Activated CD4-positive, alpha-beta T cell treated with anti-CD3 and anti-CD28 coated beads, Interleukin-2, amount 10 ng/mL, durations not matched to agents 24 days and 14 days (primary cell): ENCODE results near the gene IFIT1. TPM values are rescaled to one million over a fixed set of nuclear protein-coding genes. Genes with fewer than 3 reads are reported as not detected.
A peak's percentile ranks its signal among the peaks of the same experiment; 100 is the strongest.
"Not testable (repeated sequence)": the region's sequence is repeated elsewhere in the genome, so short reads cannot be mapped to it uniquely, and the experiment has no call there.

Experiments used
- DNase-seq: peaks from one replicate; pipeline ENCODE4 v3.0.0; 2022
- H3K27ac Mint-ChIP-seq: one replicate; pipeline ENCODE4 v1.8.0; 2022; ENCODE audit warnings: mild to moderate bottlenecking, mixed read lengths
- H3K27me3 Mint-ChIP-seq: one replicate; pipeline ENCODE4 v1.8.0; 2022; ENCODE audit warnings: mixed read lengths
- H3K36me3 Mint-ChIP-seq: one replicate; pipeline ENCODE4 v1.8.0; 2022; ENCODE audit warnings: low read depth, mild to moderate bottlenecking, mixed read lengths
- H3K4me1 Mint-ChIP-seq: one replicate; pipeline ENCODE4 v1.8.0; 2021; ENCODE audit warnings: mixed read lengths
- H3K4me3 Mint-ChIP-seq: one replicate; pipeline ENCODE4 v1.8.0; 2022; ENCODE audit warnings: mild to moderate bottlenecking, moderate library complexity, mixed read lengths
- H3K9me3 Mint-ChIP-seq: one replicate; pipeline ENCODE4 v1.8.0; 2021; ENCODE audit warnings: mixed read lengths
- intact Hi-C: fragments of 100-400 bp; cut with micrococcal nuclease; formaldehyde crosslinking; loops from one replicate; pipeline ENCODE4 v1.15.1; 2023
- total RNA-seq: library from RNA; stranded (reverse); gene quantifications from 2 replicates; pipeline ENCODE4 v1.2.3, GENCODE V29; 2022

Gene IFIT1
- total RNA-seq, 1 donor from 2014 or later: 0.58 TPM

DNA sequence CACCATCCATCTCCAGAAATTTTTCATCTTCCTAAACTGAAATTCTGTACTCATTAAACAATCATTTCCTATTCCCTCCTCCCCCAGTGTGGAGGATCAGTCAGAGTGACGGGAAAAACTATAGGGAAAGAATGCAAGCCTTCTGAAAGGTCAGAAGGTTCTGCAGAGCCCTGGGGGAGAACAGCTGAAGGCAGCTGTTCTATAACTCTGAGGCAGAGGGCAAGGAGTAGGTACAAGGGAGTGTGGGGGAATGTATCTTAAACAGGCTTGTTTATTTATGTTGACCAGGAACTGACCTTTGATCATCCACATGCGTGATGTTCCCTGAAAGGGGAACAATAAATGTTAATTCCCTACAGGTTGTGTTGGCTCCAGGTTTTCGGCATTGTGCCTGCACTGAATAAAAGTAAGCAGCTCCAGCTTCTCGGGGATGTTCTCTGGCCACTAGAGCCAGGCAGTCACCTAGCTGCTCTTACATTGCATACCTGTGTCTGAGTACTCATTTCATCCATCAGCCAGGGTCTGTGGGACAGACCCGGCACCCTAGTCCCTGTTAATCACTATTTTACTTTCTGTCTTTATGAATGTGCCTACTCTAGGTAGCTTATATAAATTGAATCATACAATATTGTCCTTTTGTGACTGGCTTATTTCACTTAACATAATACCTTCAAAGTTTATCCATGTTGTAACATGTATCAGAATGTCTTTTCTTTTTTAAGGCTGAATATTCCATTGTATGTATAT lies 5.8 kb downstream of the IFIT1 start:
- intact Hi-C loops: no loop called here
- peaks cover 43% of the 10 kb centered on the region for H3K36me3 Mint-ChIP-seq
- no peak overlapping the region for H3K4me3 Mint-ChIP-seq
- DNase-seq: no peak
- peaks cover 31% of the 10 kb centered on the region for H3K4me1 Mint-ChIP-seq
- H3K27me3 Mint-ChIP-seq: no peaks in the 10 kb centered on the region
- H3K9me3 Mint-ChIP-seq: peaks cover 7% of the 10 kb centered on the region
- no peak overlapping the region for H3K27ac Mint-ChIP-seq

DNA sequence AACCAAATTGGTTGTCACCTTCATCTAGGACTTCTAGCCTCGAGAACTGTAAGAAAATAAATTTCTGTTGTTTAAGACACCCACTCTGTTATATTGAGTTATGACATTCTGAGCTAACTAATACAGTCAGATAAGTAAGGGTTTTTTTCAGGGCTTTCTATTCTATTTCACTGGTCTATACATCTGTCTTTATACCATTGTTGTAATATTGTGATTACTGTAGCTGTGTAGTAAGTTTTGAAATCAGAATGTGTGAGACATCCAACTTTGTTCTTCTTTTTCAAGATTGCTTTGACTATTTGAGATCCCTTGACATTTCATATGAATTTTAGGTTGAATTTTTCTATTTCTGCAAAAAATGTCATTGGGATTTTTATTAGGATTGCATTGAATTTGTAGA lies 7.5 kb downstream of the IFIT1 start:
- no peak overlapping the region for H3K4me3 Mint-ChIP-seq
- no peaks in the 10 kb centered on the region for H3K27me3 Mint-ChIP-seq
- peaks cover 53% of the 10 kb centered on the region for H3K36me3 Mint-ChIP-seq
- intact Hi-C loops: loop anchor here (1.0 kb wide), 1 partner anchor 14 kb away; the partner anchor contains the start of gene IFIT5
- H3K27ac Mint-ChIP-seq: no peak overlapping the region
- no peak for DNase-seq
- H3K4me1 Mint-ChIP-seq: peaks cover 26% of the 10 kb centered on the region
- H3K9me3 Mint-ChIP-seq: peaks cover 6% of the 10 kb centered on the region

DNA sequence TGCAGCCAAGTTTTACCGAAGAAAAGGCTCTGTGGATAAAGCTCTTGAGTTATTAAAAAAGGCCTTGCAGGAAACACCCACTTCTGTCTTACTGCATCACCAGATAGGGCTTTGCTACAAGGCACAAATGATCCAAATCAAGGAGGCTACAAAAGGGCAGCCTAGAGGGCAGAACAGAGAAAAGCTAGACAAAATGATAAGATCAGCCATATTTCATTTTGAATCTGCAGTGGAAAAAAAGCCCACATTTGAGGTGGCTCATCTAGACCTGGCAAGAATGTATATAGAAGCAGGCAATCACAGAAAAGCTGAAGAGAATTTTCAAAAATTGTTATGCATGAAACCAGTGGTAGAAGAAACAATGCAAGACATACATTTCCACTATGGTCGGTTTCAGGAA lies 10.6 kb downstream of the IFIT1 start:
- DNase-seq: no peak
- no peaks in the 10 kb centered on the region for H3K27me3 Mint-ChIP-seq
- H3K27ac Mint-ChIP-seq: no peak overlapping the region
- no peak overlapping the region for H3K4me3 Mint-ChIP-seq
- peaks cover 9% of the 10 kb centered on the region for H3K9me3 Mint-ChIP-seq
- peaks cover 11% of the 10 kb centered on the region for H3K4me1 Mint-ChIP-seq
- H3K36me3 Mint-ChIP-seq: peaks cover 52% of the 10 kb centered on the region
- intact Hi-C loops: no loop called here

DNA sequence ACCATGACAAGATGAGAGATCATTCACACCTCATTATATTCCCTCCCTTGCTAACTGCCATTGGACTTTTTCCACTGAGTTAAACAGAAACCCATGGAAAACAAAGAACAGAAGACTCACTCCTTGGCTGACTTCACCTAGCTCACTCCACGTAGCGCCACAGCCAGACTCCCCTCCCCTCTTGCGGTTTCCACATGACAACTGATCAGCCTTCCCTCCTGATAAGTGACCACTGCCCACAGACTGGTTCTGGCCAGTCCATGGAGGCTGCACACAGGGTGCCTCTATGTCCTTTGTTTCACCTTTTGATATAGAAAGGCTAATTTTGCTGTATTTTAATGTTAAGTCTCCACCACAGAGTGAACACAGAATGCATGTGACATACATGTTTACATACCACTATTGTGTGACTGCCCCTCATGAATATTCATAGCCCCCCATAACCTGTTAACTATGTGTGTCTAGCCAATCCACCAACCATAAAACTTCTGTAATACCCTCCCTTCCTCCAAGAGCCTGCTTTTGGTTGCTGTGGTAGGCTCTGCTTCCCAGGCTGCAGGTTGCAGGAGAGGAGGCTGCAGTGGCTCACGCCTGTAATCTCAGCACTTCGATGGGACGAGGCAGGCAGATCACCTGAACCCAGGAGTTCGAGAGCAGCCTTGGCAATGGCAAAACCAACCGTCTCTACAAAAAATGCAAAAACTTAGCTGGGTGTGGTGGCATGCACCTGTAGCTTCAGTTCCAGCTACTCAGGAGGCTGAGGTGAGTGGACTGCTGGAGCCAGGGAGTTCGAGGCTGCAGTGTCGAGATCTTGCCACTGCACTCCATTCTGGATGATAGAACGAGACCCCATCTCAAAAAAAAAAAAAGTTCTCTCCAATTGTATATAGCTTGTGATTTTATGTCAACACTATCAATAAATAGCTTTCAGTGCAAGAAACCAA lies 12.0 kb downstream of the IFIT1 start:
- intact Hi-C loops: no loop called here
- Mint-ChIP-seq H3K27me3 (no peaks in the 10 kb centered on the region), H3K27ac (no peak overlapping the region), H3K4me1 (peaks cover 7% of the 10 kb centered on the region), H3K9me3 (peaks cover 9% of the 10 kb centered on the region), H3K4me3 (no peak overlapping the region), H3K36me3 (peaks cover 56% of the 10 kb centered on the region)
- no peak for DNase-seq

DNA sequence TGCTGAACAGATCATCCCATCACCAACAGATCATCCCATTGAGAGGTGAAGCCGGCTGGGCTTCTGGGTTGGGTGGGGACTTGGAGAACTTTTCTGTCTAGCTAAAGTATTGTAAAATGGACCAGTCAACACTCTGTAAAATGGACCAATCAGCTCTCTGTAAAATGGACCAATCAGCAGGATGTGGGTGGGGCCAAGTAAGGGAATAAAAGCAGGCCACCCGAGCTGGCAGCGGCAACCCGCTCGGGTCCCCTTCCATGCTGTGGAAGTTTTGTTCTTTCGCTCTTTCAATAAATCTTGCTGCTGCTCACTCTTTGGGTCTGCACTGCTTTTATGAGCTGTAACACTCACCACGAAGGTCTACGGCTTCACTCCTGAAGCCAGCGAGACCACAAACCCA lies 13.8 kb downstream of the IFIT1 start:
- H3K9me3 Mint-ChIP-seq: not testable (repeated sequence)
- H3K36me3 Mint-ChIP-seq: peaks cover 54% of the 10 kb centered on the region
- peaks cover 14% of the 10 kb centered on the region for H3K4me1 Mint-ChIP-seq

DNA sequence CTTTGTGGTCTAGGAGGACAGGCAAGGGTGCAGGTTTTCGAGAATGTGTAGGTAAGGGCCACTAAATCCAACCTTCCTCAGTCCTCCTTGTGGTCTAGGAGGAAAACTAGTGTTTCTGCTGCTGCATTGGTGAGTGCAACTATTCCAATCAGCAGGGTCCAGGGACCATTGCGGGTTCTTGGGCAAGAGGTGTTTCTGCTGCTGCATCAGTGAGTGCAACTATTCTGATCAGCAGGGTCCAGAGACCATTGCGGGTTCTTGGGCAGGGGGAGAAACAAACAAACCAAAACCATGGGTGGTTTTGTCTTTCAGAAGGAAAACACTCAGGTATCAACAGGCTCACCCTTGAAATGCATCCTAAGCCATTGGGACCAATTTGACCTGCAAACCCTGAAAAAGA lies 15.4 kb downstream of the IFIT1 start:
- H3K4me3 Mint-ChIP-seq, H3K27me3 Mint-ChIP-seq, H3K27ac Mint-ChIP-seq, intact Hi-C loops, DNase-seq: not testable (repeated sequence)
- Mint-ChIP-seq H3K4me1 (peaks cover 18% of the 10 kb centered on the region), H3K9me3 (peaks cover 14% of the 10 kb centered on the region), H3K36me3 (peaks cover 53% of the 10 kb centered on the region)

More for the DNA sequence above, 13.8 kb downstream of the IFIT1 start:
- intact Hi-C loops, H3K27me3 Mint-ChIP-seq, H3K4me3 Mint-ChIP-seq, H3K27ac Mint-ChIP-seq: not testable (repeated sequence)
- DNase-seq: peak; percentile 44

DNA sequence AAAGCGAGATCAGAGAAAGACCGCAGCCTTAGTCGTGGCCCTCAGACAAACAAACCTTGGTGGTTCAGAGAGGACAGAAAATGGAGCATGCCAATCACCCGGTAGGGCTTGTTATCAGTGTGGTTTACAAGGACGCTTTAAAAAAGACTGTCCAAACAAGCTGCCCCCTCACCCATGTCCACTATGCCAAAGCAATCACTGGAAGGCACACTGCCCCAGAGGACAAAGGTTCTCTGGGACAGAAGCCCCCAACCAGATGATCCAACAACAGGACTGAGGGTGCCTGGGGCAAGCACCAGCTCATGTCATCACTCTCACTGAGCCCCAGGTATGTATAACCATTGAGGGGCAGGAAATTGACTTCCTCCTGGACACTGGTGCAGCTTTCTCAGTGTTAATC lies 16.9 kb downstream of the IFIT1 start:
- DNase-seq, H3K27me3 Mint-ChIP-seq, H3K4me3 Mint-ChIP-seq, intact Hi-C loops, H3K27ac Mint-ChIP-seq: not testable (repeated sequence)
- Mint-ChIP-seq H3K4me1 (peaks cover 21% of the 10 kb centered on the region), H3K9me3 (peaks cover 14% of the 10 kb centered on the region), H3K36me3 (peaks cover 42% of the 10 kb centered on the region)

DNA sequence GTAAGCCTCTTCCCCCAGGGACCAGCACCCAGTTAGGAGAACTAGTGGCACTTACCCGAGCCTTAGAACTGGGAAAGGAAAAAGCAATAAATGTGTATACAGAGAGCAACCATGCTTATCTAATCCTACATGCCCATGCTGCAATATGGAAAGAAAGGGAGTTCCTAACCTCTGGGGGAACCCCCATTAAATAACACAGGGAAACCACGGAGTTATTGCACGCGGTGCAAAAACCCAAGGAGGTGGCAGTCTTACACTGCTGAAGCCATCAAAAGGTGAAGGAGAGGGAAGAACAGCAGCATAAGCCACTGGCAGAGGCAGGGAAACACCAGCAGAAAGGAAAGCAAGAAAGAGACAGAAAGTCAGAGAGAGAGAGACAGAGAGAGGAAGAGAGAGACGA lies 18.1 kb downstream of the IFIT1 start:
- H3K27ac Mint-ChIP-seq: peak overlapping the region; percentile 18
- H3K4me3 Mint-ChIP-seq, H3K27me3 Mint-ChIP-seq: not testable (repeated sequence)
- H3K9me3 Mint-ChIP-seq: peaks cover 14% of the 10 kb centered on the region
- H3K4me1 Mint-ChIP-seq: peaks cover 23% of the 10 kb centered on the region
- peak; percentile 57 for DNase-seq
- peaks cover 32% of the 10 kb centered on the region for H3K36me3 Mint-ChIP-seq
- intact Hi-C loops: loop anchor here (5.0 to 10.0 kb wide), 2 partner anchors 406 to 528 kb away; partner anchors contain the start of gene STAMBPL1

DNA sequence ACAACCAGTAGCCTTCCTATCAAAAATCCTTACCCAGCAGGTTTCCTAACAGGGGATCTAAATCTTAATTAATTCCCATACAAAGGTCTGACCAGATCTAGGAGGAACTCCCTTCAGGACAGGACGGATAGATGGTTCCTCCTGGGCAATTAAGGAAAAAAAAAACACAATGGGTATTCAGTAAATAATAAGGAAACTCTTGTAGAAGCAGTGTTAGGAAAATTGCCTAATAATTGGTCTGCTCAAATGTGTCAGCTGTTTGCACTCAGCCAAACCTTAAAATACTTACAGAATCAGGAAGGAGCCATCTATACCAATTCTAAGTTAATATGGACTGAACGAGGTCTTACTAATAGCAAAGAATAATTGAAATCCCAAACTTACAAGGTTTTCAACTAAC lies 18.7 kb downstream of the IFIT1 start:
- H3K27ac Mint-ChIP-seq: not testable (repeated sequence)
- intact Hi-C loops: loop anchor here (5.0 to 10.0 kb wide), 2 partner anchors 406 to 529 kb away; partner anchors contain the start of gene STAMBPL1
- H3K36me3 Mint-ChIP-seq: peaks cover 33% of the 10 kb centered on the region

DNA sequence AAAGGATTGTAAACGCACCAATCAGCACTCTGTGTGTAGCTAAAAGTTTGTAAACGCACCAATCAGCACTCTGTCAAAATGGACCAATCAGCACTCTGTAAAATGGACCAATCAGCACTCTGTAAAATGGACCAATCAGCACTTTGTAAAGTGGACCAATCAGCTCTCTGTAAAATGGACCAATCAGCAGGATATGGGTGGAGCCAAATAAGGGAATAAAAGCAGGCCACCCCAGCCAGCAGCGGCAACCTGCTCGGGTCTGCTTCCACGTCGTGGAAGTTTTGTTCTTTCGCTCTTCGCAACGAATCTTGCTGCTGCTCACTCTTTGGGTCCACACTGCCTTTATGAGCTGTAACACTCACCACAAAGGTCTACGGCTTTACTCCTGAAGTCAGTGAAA lies 19.9 kb downstream of the IFIT1 start:
- Mint-ChIP-seq H3K9me3 (peaks cover 11% of the 10 kb centered on the region), H3K36me3 (peaks cover 30% of the 10 kb centered on the region), H3K4me1 (peaks cover 35% of the 10 kb centered on the region), H3K4me3 (peak overlapping the region; percentile 17)
- intact Hi-C loops: loop anchor here (5.0 to 10.0 kb wide), 2 partner anchors 407 to 530 kb away; partner anchors contain the start of gene STAMBPL1
- DNase-seq: peak; percentile 75
- not testable (repeated sequence) for H3K27me3 Mint-ChIP-seq, H3K27ac Mint-ChIP-seq

More for the DNA sequence above, 18.7 kb downstream of the IFIT1 start:
- not testable (repeated sequence) for DNase-seq, H3K27me3 Mint-ChIP-seq, H3K4me3 Mint-ChIP-seq
- Mint-ChIP-seq H3K9me3 (peaks cover 14% of the 10 kb centered on the region), H3K4me1 (peaks cover 27% of the 10 kb centered on the region)

DNA sequence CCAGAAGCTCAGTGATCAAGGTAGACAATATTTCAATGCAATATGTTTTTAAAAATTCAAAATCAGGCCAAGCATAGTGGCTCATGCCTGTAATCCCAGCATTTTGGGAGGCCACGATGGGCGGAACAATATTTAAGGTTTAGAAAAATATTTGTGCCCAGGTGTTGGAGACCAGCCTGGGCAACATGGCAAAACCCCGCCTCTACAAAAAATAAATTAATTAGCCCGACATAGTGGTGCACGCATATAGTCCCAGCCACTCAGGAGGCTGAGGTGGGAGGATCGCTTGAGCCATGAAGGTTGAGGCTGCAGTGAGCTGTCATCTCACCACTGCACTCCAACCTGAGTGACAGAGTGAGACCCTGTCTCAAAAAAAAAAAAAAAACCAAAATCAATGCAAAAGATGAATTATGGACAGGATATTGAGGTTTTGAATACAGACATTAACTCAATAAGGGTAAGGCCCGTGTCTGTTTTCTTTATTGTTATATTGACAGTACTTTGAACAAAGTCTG lies 21.0 kb downstream of the IFIT1 start:
- Mint-ChIP-seq H3K36me3 (peaks cover 33% of the 10 kb centered on the region), H3K27me3 (no peaks in the 10 kb centered on the region), H3K4me1 (peaks cover 46% of the 10 kb centered on the region), H3K9me3 (peaks cover 5% of the 10 kb centered on the region), H3K27ac (peak overlapping the region; percentile 95), H3K4me3 (peak overlapping the region; percentile 92)
- intact Hi-C loops: loop anchor here (5.0 to 10.0 kb wide), 2 partner anchors 409 to 531 kb away; partner anchors contain the start of gene STAMBPL1
- peak; percentile 58 for DNase-seq

DNA sequence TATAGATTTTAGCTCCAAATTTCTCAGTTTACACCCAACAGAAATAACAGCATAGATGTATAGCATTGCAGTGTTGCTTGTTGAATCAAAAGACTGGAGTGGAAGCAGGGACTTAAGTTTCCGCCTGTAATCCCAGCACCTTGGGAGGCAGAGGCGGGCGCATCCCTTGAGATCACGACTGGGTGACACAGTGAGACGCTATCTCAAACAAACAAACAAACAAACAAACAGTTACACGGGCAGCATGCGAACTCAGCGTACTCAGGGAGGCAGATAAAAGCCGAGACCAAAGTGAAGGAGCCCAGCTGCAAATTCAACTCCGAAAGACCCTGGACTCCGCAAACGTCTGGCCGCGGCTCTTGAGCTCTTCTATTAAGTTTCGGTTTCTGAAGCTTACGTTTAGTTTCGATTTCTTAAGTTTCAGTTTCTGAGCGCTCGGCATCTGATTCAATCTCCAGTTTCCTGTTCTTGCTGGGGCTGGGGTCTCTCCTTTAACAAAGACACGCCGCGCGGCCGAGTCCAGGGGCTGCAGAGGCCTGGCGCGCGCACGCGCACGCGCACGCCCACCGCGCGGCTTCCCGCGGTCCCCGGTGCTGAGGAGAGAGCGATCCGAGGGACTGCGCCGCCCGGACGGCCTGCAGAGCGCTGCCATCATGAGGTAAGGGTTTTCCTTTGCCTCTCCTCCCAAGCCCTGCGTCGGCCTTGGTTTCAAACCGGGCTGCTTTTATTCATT lies 21.9 kb downstream of the IFIT1 start, which contains the start of gene IFIT5:
Gene IFIT5, plus strand, starts transcription at position 423 of the 733 bp plus-strand sequence. Its CDS starts 231 bp downstream, at position 654.
- peak within 1 kb of the TSS; percentile 92 for H3K4me3 Mint-ChIP-seq
- H3K27ac Mint-ChIP-seq: peak within 1 kb of the TSS; percentile 95
- DNase-seq: peak; percentile 91
- H3K36me3 Mint-ChIP-seq: peaks cover 29% of the 10 kb centered on the region
- H3K4me1 Mint-ChIP-seq: peaks cover 46% of the 10 kb centered on the region
- intact Hi-C loops: loop anchor here (1.0 to 10.0 kb wide), 7 partner anchors 14 to 1598 kb away; partner anchors contain the start of genes IFIT1, KIF20B and STAMBPL1
- peaks cover 5% of the 10 kb centered on the region for H3K9me3 Mint-ChIP-seq
- no peaks in the 10 kb centered on the region for H3K27me3 Mint-ChIP-seq
